HG03175 (cell line): ENCODE data around the gene HOMER2.

ENCODE experiments used
- ATAC-seq: cut with Tn5 transposase; IDR thresholded peaks from one replicate; pipeline ENCODE4 v1.9.1; 2021; ENCODE audit warnings: mild to moderate bottlenecking, moderate library complexity; ENCODE audit not compliant: unreplicated experiment

Gene HOMER2

DNA sequence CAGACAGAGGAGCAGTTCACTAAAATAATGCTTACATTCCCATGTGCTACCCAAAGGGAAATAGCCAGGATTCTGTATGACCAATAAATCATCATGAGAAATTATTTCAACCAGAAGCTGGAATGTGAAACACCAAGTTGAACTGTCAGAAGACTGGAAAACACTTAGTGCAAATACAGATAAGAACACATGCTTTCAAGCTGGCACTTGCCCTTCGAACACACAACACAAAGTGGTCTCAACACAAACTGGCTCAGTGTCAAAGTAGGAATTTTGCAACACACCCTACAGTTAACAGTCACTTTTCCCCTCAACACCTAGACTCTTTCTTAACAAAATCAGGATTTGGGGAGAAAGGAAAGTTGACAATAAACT lies 148.0 kb downstream of the HOMER2 start:
- no peak for ATAC-seq

DNA sequence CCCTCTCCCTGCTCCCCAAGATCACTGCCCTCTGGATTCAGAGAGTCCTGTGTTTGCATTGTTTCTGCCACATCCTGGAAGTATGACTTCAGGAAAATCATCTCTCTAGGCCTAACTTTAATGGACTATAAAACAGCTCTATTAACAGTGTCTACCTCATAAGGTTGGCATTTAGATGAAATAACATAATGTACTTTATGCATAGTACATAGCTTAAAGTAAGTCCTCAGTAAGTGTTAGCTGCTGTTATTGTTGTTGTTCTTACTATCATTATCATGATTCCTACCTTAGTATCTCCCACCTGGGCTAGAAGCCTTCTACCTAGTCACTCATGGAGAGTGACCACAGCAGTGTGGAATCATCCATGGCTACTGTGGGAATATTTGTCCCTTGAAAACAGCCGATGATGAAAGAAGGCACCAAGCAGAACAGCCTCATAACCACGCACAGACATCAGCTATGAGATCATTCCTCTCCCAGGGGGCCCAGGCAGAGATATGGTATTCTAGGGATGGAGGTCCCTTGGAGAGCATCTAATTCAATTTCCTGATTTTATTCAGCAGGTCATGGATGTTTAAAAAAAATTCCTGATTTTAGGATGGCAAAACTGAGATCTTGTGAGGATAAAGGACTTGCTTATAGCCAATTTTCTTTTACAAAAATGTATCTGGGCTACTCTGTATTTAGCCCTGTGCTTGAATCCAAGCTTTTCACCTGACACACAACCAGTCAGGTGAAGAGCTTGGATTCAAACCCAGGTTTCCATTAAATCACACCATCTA lies 148.5 kb downstream of the HOMER2 start:
- ATAC-seq, result no peak

DNA sequence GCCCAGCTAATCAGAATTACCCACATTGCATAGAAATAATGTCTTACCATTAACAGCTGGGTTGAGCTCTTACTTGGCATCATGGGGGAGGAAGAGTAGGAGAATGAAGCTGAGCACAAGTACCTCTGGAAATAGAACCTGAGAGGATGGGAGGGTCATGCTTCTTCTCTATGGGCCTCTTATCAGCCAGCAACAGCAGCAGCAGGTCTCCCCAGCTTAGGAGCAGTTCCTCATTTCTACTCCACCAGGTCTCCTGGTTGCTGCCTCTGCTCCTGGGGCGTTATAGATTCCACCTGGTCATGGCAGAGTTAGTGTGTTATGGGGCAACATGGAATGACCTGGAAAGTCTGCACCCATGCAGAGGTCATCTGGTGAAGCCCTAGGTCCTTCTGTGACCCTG lies 150.0 kb downstream of the HOMER2 start:
- no peak for ATAC-seq

DNA sequence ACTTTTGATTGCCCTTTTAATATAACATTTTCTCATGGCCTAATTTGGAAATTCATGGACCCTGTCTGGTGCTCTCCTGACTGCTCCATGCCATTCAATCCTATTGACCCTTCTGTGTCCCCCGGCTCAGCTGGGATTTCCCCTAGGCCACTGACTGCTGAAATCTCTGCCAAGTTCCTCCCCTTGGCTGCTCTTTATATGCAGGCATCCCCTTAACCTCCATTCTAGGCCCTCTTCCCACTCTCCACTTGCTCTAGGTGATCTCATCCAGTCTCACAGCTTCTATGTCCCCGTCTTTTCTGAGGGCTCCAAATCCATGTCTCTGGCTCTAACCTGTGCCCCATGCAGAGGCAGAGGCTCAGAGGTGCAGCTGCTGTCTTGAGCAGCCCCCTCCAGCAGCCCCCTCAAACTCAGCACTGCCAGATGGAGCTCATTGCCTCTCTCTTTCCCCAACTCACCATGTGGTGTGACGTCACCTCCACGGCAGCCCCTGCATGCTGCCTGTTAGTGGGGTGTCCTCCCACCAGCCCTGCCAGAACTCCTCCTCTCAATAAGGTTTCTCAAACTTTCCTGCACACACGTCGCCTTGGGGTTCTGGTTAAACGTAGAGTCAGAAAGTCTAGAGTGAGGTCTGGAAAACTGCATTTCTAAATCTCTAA lies 153.2 kb downstream of the HOMER2 start:
- ATAC-seq, result no peak
